SK-N-SH (cell line): ENCODE results near the gene CTXN3.

Experiments used
- CHD2 ChIP-seq: fragments of 150-350 bp; IDR thresholded peaks from 2 replicates; pipeline ENCODE4 v1.6.1; 2018; ENCODE audit warnings: low read length; ENCODE audit not compliant: partially characterized antibody
- CTCF ChIP-seq: fragments of 200-600 bp; sonication (generic); IDR thresholded peaks from 2 replicates; pipeline ENCODE4 v1.6.1; 2017; ENCODE audit warnings: antibody characterized with exemption, mild to moderate bottlenecking, moderate library complexity
- ELF1 ChIP-seq: IDR thresholded peaks from 2 replicates; pipeline ENCODE4 v1.4.0; 2012
- EZH2phosphoT487 ChIP-seq: fragments of 200-600 bp; sonication (generic); IDR thresholded peaks from 2 replicates; pipeline ENCODE4 v1.6.1; 2017; ENCODE audit warnings: low read depth, mixed run types, mild to moderate bottlenecking, antibody characterized with exemption, moderate library complexity, borderline replicate concordance
- GABPA ChIP-seq: IDR thresholded peaks from 2 replicates; pipeline ENCODE4 v1.4.0; 2012; ENCODE audit warnings: low read depth, mild to moderate bottlenecking
- POLR2AphosphoS5 ChIP-seq: IDR thresholded peaks from 2 replicates; pipeline ENCODE4 v1.6.1; 2012; ENCODE audit warnings: low read depth, low read length
- RAD21 ChIP-seq: IDR thresholded peaks from 2 replicates; pipeline ENCODE4 v1.6.1; 2012; ENCODE audit warnings: mild to moderate bottlenecking, low read length
- REST ChIP-seq: IDR thresholded peaks from 2 replicates; pipeline ENCODE4 v1.6.1; 2012; ENCODE audit warnings: mild to moderate bottlenecking, low read depth, low read length, moderate library complexity
- TAF1 ChIP-seq: IDR thresholded peaks from 2 replicates; pipeline ENCODE4 v1.6.1; 2012; ENCODE audit warnings: low read depth, mild to moderate bottlenecking, low read length, moderate library complexity, borderline replicate concordance
- YY1 ChIP-seq: IDR thresholded peaks from 2 replicates; pipeline ENCODE4 v1.4.0; 2012; ENCODE audit warnings: low read depth, mild to moderate bottlenecking
- TF ChIP-seq, protein P1 (sequence below): fragments of 150-350 bp; IDR thresholded peaks from 2 replicates; pipeline ENCODE4 v1.6.1; 2017; ENCODE audit warnings: antibody characterized with exemption, low read length, low read depth, borderline replicate concordance

GRCh38 chr5:127702926-127703561 lies 54.2 kb downstream of the CTXN3 start, which contains the start of gene CCDC192:
- TF ChIP-seq CTCF: no peak
- TF ChIP-seq POLR2AphosphoS5: no peak
- TF ChIP-seq CHD2: no peak
- TF ChIP-seq GABPA: no peak
- no peak for TF ChIP-seq TAF1
- TF ChIP-seq, protein P1, sequence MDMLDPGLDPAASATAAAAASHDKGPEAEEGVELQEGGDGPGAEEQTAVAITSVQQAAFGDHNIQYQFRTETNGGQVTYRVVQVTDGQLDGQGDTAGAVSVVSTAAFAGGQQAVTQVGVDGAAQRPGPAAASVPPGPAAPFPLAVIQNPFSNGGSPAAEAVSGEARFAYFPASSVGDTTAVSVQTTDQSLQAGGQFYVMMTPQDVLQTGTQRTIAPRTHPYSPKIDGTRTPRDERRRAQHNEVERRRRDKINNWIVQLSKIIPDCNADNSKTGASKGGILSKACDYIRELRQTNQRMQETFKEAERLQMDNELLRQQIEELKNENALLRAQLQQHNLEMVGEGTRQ: no peak
- no peak for TF ChIP-seq RAD21
- no peak for TF ChIP-seq EZH2phosphoT487
- no peak for TF ChIP-seq ELF1
- TF ChIP-seq YY1: no peak
- no peak for TF ChIP-seq REST
